Kidney tubule cell (primary cell): ENCODE data around the gene MRPL37.

Source experiments
- DNase-seq: peaks from one replicate; pipeline ENCODE4 v3.0.0-alpha.2; 2018; ENCODE audit warnings: low spot score

MRPL37 gene

DNA sequence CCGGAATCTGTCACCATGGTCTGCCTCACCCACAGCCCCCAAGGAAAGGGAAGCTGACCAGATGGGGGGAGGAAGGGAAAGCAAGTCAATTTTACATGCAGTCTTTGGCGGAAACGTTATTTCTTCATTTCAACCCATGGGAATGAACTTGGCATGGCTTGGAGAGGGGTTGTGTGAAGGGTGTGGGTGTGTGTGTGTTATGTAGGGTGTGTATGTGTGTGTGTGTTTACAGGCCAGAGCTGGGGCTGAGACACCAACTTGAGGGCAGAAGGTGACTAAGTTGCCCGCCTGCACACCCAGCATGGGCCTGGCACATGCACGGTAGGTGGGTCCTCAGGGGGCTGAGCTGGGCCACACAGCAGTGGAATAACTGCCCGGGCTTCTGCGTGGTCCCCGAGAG lies 65.2 kb downstream of the MRPL37 start:
- DNase-seq, result no peak

DNA sequence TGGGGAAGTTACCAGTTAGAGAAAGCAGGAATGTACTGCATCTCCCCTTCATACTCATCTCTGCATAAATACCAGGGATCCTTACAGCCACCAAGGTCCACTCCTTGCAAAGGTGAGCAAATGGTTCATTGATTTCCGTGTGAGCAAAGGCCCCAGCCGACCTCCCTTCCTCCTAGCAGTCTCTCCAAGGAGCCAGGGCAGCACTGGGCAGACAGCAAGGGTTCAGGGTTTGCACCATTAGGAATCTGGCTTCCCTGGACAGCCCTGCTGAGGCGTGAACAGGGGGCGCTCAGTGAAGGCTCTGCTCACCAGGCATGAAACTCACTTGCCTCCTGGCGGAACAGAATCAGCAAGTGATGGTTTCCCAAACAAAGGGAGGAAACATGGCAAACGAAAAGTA lies 65.7 kb downstream of the MRPL37 start:
- peak; percentile 15 for DNase-seq

DNA sequence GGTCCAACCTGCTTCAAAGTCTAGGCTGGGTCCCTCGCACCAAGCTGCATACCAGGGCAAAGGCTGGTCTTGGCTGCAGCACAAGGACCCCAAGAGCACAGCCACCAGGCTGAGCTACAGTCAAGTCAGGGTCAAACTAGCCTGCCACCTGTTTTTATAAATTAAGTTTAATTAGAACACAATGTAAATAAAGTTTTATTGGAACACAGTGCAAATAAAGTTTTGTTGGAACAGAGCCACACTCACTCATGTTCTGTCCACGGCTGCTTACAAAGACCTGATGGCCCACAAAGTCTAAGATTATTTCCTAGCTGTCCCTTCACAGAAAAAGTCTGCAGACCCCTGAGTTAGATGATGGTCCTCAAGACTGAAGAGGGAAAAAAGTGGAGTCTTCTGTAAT lies 66.2 kb downstream of the MRPL37 start:
- no peak for DNase-seq

DNA sequence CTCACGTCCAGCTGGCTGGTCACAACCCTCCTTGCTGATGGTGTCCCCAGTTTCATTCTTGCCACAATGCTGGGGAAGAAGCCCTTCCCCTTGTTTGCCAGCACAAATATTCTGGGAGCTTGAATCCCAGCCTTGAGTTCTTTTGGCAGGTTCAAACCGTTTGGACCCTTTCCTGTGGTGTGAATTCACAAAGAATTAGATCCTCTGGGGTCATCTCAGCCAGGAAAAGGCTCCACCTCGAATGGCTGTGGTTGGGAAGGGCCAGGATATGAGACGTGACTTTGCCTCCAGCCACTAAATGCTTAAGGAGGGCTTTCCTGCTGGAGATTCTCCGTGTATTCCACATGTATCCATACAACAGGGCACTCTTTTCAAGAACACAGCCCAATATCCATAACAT lies 66.9 kb downstream of the MRPL37 start:
- no peak for DNase-seq
